Cardiac fibroblast (primary cell): Measurements from ENCODE around the gene KIRREL1.
"Not testable (repeated sequence)": the region's sequence is repeated elsewhere in the genome, so short reads cannot be mapped to it uniquely, and the experiment has no call there.

Experiments used
- DNase-seq, 2 donors: peaks; one replicate each; pipeline versions ENCODE4 v3.0.0 to v3.0.0-alpha.2; 2010; ENCODE audit warnings: low read depth in 2 of 2
- H3K4me3 ChIP-seq, 2 donors: replicated peaks in 1 of 2; 1 replicate in 1 of 2; 2 replicates in 1 of 2; pipeline ENCODE4 v1.5.1; 2011; ENCODE audit warnings: low read depth in 2 of 2, low read length in 2 of 2, mild to moderate bottlenecking in 2 of 2, moderate library complexity in 1 of 2
- CTCF ChIP-seq: IDR thresholded peaks from one replicate; pipeline ENCODE4 v1.5.1; 2011; ENCODE audit warnings: low read depth, mild to moderate bottlenecking, low read length, inconsistent platforms

Gene KIRREL1

GRCh38 chr1:158122833-158123388, 129.5 kb downstream of the KIRREL1 start:
- no peak for TF ChIP-seq CTCF
- no peak for DNase-seq
- H3K4me3 ChIP-seq, result no peak overlapping the region

- no peak for TF ChIP-seq CTCF
- DNase-seq, result peak in 1 of 2 donors; percentile 45
- no peak overlapping the region for H3K4me3 ChIP-seq
These were observed 130.6 kb downstream of the KIRREL1 start for GRCh38 chr1:158124034-158124433.

- H3K4me3 ChIP-seq, result no peak overlapping the region
- TF ChIP-seq CTCF, result peak; percentile 93
- DNase-seq, result peak; percentile 97 to 98
These were observed 131.6 kb downstream of the KIRREL1 start for GRCh38 chr1:158124999-158125398.

- no peak for TF ChIP-seq CTCF
- no peak overlapping the region for H3K4me3 ChIP-seq
- no peak for DNase-seq
These were observed 133.0 kb downstream of the KIRREL1 start for GRCh38 chr1:158126425-158126824.

GRCh38 chr1:158128531-158128930, 135.1 kb downstream of the KIRREL1 start:
- not testable (repeated sequence) for H3K4me3 ChIP-seq, DNase-seq

GRCh38 chr1:158131217-158131616, 137.8 kb downstream of the KIRREL1 start:
- no peak for DNase-seq
- H3K4me3 ChIP-seq, result no peak overlapping the region
- no peak for TF ChIP-seq CTCF

GRCh38 chr1:158140764-158141192, 147.3 kb downstream of the KIRREL1 start:
- no peak for TF ChIP-seq CTCF
- no peak overlapping the region for H3K4me3 ChIP-seq
- peak in 1 of 2 donors; percentile 32 for DNase-seq
